GM23338 (cell line): ENCODE measurements around the gene FTH1.

Experiments used
- CREB1 ChIP-seq: fragments of 250-450 bp; sonication (Bioruptor Pico); IDR thresholded peaks from 2 replicates; pipeline ENCODE4 v1.5.0; 2020; ENCODE audit warnings: low read depth, mild to moderate bottlenecking, moderate library complexity
- EZH2 ChIP-seq: fragments of 200-600 bp; sonication (generic); IDR thresholded peaks from one replicate; pipeline ENCODE4 v1.8.0; 2017; ENCODE audit warnings: antibody characterized with exemption, mild to moderate bottlenecking, low read depth; ENCODE audit not compliant: unreplicated experiment
- EZH2phosphoT487 ChIP-seq: fragments of 200-600 bp; sonication (generic); IDR thresholded peaks from one replicate; pipeline ENCODE4 v1.8.1; 2018; ENCODE audit warnings: antibody characterized with exemption; ENCODE audit not compliant: unreplicated experiment
- POLR2AphosphoS5 ChIP-seq: IDR thresholded peaks from 2 replicates; pipeline ENCODE4 v1.6.1; 2016; ENCODE audit warnings: antibody characterized with exemption, low read depth
- ZNF331 ChIP-seq: fragments of 250-450 bp; sonication (Bioruptor Pico); IDR thresholded peaks from 2 replicates; pipeline ENCODE4 v1.5.0; 2020; ENCODE audit warnings: low read depth, mild to moderate bottlenecking, moderate library complexity
- TF ChIP-seq, protein P1 (sequence below), 2 experiments: fragments of 200-600 bp in 1 of 2; sonication (generic) in 1 of 2; conservative IDR thresholded peaks; 2 replicates each; pipeline versions ENCODE4 v1.5.1 to v1.6.1; 2016 to 2017; ENCODE audit warnings: antibody characterized with exemption in 2 of 2, low read depth in 2 of 2, mild to moderate bottlenecking in 2 of 2, moderate library complexity in 1 of 2
- TF ChIP-seq, protein P2 (sequence below): IDR thresholded peaks from one replicate; pipeline ENCODE4 v1.6.1; 2018; ENCODE audit warnings: antibody characterized with exemption; ENCODE audit not compliant: unreplicated experiment
- TF ChIP-seq, protein P3 (sequence below): fragments of 250-450 bp; sonication (Bioruptor Pico); IDR thresholded peaks from 2 replicates; pipeline ENCODE4 v1.5.0; 2020; ENCODE audit warnings: mild to moderate bottlenecking, moderate library complexity

DNA sequence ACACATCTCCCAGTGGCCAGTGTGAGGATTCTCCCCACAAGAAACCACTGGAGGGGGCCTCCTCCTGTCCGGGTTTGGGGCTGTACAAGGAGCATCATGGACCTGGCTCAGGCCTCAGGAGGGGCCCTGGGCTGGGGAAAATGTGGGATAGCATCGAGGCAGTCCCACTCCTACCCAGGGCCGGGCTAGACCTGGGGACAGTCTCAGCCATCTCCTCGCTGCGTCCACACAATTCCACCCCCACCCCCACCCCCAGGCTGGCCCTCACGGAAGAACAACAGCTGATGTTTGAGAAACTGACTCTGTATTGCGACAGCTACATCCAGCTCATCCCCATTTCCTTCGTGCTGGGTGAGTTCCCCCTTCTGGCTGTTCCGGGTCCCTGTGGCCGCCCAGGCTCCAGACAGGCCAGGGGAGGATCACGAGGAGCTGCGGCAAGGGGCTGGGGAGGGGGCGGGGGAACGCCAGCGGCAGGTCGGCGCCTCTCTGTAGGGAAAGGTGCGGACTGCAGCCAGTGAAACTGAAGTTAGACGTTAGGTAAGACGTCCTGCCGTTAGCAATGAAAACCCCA, 12.5 kb downstream of the FTH1 start:
- TF ChIP-seq, protein P1, sequence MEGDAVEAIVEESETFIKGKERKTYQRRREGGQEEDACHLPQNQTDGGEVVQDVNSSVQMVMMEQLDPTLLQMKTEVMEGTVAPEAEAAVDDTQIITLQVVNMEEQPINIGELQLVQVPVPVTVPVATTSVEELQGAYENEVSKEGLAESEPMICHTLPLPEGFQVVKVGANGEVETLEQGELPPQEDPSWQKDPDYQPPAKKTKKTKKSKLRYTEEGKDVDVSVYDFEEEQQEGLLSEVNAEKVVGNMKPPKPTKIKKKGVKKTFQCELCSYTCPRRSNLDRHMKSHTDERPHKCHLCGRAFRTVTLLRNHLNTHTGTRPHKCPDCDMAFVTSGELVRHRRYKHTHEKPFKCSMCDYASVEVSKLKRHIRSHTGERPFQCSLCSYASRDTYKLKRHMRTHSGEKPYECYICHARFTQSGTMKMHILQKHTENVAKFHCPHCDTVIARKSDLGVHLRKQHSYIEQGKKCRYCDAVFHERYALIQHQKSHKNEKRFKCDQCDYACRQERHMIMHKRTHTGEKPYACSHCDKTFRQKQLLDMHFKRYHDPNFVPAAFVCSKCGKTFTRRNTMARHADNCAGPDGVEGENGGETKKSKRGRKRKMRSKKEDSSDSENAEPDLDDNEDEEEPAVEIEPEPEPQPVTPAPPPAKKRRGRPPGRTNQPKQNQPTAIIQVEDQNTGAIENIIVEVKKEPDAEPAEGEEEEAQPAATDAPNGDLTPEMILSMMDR (conservative IDR thresholded peaks at IDR 0.05; ENCODE audit: low read depth in 2 of 2) = peak in 1 of 2 experiments; percentile 34; a peak in 2 of 4 replicates
- no peak for TF ChIP-seq POLR2AphosphoS5
- TF ChIP-seq, protein P2, sequence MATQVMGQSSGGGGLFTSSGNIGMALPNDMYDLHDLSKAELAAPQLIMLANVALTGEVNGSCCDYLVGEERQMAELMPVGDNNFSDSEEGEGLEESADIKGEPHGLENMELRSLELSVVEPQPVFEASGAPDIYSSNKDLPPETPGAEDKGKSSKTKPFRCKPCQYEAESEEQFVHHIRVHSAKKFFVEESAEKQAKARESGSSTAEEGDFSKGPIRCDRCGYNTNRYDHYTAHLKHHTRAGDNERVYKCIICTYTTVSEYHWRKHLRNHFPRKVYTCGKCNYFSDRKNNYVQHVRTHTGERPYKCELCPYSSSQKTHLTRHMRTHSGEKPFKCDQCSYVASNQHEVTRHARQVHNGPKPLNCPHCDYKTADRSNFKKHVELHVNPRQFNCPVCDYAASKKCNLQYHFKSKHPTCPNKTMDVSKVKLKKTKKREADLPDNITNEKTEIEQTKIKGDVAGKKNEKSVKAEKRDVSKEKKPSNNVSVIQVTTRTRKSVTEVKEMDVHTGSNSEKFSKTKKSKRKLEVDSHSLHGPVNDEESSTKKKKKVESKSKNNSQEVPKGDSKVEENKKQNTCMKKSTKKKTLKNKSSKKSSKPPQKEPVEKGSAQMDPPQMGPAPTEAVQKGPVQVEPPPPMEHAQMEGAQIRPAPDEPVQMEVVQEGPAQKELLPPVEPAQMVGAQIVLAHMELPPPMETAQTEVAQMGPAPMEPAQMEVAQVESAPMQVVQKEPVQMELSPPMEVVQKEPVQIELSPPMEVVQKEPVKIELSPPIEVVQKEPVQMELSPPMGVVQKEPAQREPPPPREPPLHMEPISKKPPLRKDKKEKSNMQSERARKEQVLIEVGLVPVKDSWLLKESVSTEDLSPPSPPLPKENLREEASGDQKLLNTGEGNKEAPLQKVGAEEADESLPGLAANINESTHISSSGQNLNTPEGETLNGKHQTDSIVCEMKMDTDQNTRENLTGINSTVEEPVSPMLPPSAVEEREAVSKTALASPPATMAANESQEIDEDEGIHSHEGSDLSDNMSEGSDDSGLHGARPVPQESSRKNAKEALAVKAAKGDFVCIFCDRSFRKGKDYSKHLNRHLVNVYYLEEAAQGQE = no peak
- TF ChIP-seq EZH2 = no peak
- no peak for TF ChIP-seq CREB1 (CRISPR knock-in tag)
- TF ChIP-seq ZNF331 (CRISPR knock-in tag) = no peak
- TF ChIP-seq EZH2phosphoT487 = no peak
- TF ChIP-seq, protein P3, sequence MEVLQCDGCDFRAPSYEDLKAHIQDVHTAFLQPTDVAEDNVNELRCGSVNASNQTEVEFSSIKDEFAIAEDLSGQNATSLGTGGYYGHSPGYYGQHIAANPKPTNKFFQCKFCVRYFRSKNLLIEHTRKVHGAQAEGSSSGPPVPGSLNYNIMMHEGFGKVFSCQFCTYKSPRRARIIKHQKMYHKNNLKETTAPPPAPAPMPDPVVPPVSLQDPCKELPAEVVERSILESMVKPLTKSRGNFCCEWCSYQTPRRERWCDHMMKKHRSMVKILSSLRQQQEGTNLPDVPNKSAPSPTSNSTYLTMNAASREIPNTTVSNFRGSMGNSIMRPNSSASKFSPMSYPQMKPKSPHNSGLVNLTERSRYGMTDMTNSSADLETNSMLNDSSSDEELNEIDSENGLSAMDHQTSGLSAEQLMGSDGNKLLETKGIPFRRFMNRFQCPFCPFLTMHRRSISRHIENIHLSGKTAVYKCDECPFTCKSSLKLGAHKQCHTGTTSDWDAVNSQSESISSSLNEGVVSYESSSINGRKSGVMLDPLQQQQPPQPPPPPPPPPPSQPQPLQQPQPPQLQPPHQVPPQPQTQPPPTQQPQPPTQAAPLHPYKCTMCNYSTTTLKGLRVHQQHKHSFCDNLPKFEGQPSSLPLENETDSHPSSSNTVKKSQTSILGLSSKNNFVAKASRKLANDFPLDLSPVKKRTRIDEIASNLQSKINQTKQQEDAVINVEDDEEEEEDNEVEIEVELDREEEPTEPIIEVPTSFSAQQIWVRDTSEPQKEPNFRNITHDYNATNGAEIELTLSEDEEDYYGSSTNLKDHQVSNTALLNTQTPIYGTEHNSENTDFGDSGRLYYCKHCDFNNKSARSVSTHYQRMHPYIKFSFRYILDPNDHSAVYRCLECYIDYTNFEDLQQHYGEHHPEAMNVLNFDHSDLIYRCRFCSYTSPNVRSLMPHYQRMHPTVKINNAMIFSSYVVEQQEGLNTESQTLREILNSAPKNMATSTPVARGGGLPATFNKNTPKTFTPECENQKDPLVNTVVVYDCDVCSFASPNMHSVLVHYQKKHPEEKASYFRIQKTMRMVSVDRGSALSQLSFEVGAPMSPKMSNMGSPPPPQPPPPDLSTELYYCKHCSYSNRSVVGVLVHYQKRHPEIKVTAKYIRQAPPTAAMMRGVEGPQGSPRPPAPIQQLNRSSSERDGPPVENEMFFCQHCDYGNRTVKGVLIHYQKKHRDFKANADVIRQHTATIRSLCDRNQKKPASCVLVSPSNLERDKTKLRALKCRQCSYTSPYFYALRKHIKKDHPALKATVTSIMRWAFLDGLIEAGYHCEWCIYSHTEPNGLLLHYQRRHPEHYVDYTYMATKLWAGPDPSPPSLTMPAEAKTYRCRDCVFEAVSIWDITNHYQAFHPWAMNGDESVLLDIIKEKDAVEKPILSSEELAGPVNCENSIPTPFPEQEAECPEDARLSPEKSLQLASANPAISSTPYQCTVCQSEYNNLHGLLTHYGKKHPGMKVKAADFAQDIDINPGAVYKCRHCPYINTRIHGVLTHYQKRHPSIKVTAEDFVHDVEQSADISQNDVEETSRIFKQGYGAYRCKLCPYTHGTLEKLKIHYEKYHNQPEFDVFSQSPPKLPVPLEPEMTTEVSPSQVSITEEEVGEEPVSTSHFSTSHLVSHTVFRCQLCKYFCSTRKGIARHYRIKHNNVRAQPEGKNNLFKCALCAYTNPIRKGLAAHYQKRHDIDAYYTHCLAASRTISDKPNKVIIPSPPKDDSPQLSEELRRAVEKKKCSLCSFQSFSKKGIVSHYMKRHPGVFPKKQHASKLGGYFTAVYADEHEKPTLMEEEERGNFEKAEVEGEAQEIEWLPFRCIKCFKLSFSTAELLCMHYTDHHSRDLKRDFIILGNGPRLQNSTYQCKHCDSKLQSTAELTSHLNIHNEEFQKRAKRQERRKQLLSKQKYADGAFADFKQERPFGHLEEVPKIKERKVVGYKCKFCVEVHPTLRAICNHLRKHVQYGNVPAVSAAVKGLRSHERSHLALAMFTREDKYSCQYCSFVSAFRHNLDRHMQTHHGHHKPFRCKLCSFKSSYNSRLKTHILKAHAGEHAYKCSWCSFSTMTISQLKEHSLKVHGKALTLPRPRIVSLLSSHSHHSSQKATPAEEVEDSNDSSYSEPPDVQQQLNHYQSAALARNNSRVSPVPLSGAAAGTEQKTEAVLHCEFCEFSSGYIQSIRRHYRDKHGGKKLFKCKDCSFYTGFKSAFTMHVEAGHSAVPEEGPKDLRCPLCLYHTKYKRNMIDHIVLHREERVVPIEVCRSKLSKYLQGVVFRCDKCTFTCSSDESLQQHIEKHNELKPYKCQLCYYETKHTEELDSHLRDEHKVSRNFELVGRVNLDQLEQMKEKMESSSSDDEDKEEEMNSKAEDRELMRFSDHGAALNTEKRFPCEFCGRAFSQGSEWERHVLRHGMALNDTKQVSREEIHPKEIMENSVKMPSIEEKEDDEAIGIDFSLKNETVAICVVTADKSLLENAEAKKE (CRISPR knock-in tag) = no peak
